WTC11 (cell line): ENCODE measurements around the gene FCHSD1. TPM values are rescaled to one million over a fixed set of nuclear protein-coding genes. Genes with fewer than 3 reads are reported as not detected.

Experiments used
- ATAC-seq: fragments of 200-7000 bp; cut with Tn5 transposase; 2 replicates; pipeline ENCODE4 v1.10.0; 2021; ENCODE audit warnings: mild to moderate bottlenecking, moderate library complexity
- CTCF ChIA-PET: fragments of 300-600 bp; sonication (Branson Sonifier 250); formaldehyde crosslinking; loops from one replicate; lab custom pipeline; 2021; ENCODE audit warnings: antibody characterized with exemption; lab: Charles Lee
- POLR2A ChIA-PET: fragments of 350-600 bp; sonication (Branson Sonifier 250); formaldehyde crosslinking; loops from one replicate; lab custom pipeline; 2021; ENCODE audit warnings: antibody characterized with exemption; lab: Charles Lee
- DNase-seq: peaks from one replicate; pipeline ENCODE4 v3.0.0; 2021; ENCODE audit warnings: low spot score
- H3K27ac Mint-ChIP-seq: 2 replicates; pipeline ENCODE4 v1.8.0; 2021; ENCODE audit warnings: mixed read lengths
- H3K27me3 Mint-ChIP-seq: 2 replicates; pipeline ENCODE4 v1.8.0; 2021; ENCODE audit warnings: low read depth, mild to moderate bottlenecking, moderate library complexity, mixed read lengths
- H3K36me3 Mint-ChIP-seq: 2 replicates; pipeline ENCODE4 v1.8.0; 2021; ENCODE audit warnings: mixed read lengths
- H3K4me1 Mint-ChIP-seq: 2 replicates; pipeline ENCODE4 v1.8.0; 2022; ENCODE audit warnings: mixed read lengths
- H3K4me3 Mint-ChIP-seq: 2 replicates; pipeline ENCODE4 v1.8.0; 2021; ENCODE audit warnings: mild to moderate bottlenecking, moderate library complexity, mixed read lengths
- H3K9me3 Mint-ChIP-seq: 2 replicates; pipeline ENCODE4 v1.8.0; 2021; ENCODE audit warnings: mixed read lengths
- ARID4B ChIP-seq: sonication (generic); formaldehyde crosslinking; IDR thresholded peaks from 2 replicates; pipeline ENCODE4 v1.8.0; 2023; ENCODE audit warnings: missing genetic modification reagents, mild to moderate bottlenecking, borderline replicate concordance
- ERG ChIP-seq: fragments of 250-450 bp; sonication (Bioruptor Pico); IDR thresholded peaks from 2 replicates; pipeline ENCODE4 v1.8.0; 2021; ENCODE audit warnings: mild to moderate bottlenecking
- NFE2L1 ChIP-seq: sonication (generic); formaldehyde crosslinking; IDR thresholded peaks from 2 replicates; pipeline ENCODE4 v1.8.1; 2023; ENCODE audit warnings: missing genetic modification reagents
- ZBTB21 ChIP-seq: sonication (generic); formaldehyde crosslinking; IDR thresholded peaks from 2 replicates; pipeline ENCODE4 v1.8.1; 2023; ENCODE audit warnings: mild to moderate bottlenecking, missing genetic modification reagents, borderline replicate concordance
- ZNF317 ChIP-seq: sonication (generic); formaldehyde crosslinking; IDR thresholded peaks from 2 replicates; pipeline ENCODE4 v1.8.1; 2023; ENCODE audit warnings: low read depth, mild to moderate bottlenecking, moderate library complexity, missing genetic modification reagents, borderline replicate concordance
- total RNA-seq: library from RNA; stranded (reverse); gene quantifications from 3 replicates; pipeline ENCODE4 v1.2.3, GENCODE V29; 2021
- TF ChIP-seq, protein P1 (sequence below): sonication (generic); formaldehyde crosslinking; IDR thresholded peaks from 2 replicates; pipeline ENCODE4 v1.8.1; 2022; ENCODE audit warnings: missing genetic modification reagents, borderline replicate concordance
- TF ChIP-seq, protein P2 (sequence below): sonication (generic); formaldehyde crosslinking; IDR thresholded peaks from 2 replicates; pipeline ENCODE4 v1.8.0; 2022; ENCODE audit warnings: mild to moderate bottlenecking, missing genetic modification reagents
- TF ChIP-seq, protein P3 (sequence below): sonication (generic); formaldehyde crosslinking; IDR thresholded peaks from 2 replicates; pipeline ENCODE4 v1.8.1; 2023; ENCODE audit warnings: mild to moderate bottlenecking, missing genetic modification reagents, moderate library complexity

Gene FCHSD1
- total RNA-seq, 1 experiment from 2014 or later: 50.3 TPM

DNA sequence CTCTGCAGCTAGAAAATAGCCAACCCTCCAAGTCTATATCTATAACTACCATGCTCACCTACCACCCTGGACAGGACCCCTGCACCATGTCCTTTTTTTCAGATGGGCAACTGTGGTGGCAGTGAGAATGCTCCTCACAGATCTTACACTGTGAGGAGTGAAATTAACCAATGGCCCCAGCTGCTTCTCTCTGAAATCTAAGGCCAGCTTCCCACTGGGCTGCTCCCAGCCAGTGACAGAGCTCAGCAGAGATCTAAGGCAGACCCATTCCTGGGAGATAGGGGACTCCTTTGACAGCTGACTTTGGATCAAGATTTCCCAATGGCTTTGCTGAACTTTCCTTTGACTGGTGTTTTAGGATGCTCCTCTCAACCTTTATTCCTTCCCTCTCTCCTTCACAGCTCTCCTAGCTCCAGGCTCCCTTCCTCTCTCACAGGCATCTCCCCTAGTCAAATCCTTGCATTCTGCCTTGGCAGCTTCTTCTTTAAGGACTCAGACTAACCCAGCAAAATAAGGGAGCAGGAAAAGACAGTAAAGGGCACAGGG lies 32.5 kb upstream of the FCHSD1 start (continued):
- TF ChIP-seq, protein P1, sequence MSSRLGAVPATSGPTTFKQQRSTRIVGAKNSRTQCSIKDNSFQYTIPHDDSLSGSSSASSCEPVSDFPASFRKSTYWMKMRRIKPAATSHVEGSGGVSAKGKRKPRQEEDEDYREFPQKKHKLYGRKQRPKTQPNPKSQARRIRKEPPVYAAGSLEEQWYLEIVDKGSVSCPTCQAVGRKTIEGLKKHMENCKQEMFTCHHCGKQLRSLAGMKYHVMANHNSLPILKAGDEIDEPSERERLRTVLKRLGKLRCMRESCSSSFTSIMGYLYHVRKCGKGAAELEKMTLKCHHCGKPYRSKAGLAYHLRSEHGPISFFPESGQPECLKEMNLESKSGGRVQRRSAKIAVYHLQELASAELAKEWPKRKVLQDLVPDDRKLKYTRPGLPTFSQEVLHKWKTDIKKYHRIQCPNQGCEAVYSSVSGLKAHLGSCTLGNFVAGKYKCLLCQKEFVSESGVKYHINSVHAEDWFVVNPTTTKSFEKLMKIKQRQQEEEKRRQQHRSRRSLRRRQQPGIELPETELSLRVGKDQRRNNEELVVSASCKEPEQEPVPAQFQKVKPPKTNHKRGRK: no peak
- no peak for TF ChIP-seq NFE2L1
- TF ChIP-seq, protein P2, sequence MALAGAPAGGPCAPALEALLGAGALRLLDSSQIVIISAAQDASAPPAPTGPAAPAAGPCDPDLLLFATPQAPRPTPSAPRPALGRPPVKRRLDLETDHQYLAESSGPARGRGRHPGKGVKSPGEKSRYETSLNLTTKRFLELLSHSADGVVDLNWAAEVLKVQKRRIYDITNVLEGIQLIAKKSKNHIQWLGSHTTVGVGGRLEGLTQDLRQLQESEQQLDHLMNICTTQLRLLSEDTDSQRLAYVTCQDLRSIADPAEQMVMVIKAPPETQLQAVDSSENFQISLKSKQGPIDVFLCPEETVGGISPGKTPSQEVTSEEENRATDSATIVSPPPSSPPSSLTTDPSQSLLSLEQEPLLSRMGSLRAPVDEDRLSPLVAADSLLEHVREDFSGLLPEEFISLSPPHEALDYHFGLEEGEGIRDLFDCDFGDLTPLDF (CRISPR knock-in tag): no peak

- CTCF ChIA-PET: interaction anchor here (0.6 to 4.1 kb wide), 22 partner anchors 10 to 747 kb away, joined by 3 to 36 read pairs (median 6); partner anchors contain the start of genes DIAPH1, FCHSD1, HDAC3 and PCDH1
- Mint-ChIP-seq H3K4me1 (peaks cover 50% of the 10 kb centered on the region), H3K4me3 (peak within 1 kb of the TSS; percentile 84)
- ATAC-seq: peak; percentile 50
- TF ChIP-seq ZBTB21 (no peak), ZNF317 (CRISPR knock-in tag) (peak; percentile 3; the same call in 1 of the 2 replicates), ERG (CRISPR knock-in tag) (no peak), ARID4B (CRISPR knock-in tag) (0 out of 2 replicates have a peak, but pooled peaks have one; percentile 57)
- TF ChIP-seq, protein P2 (CRISPR knock-in tag): 0 out of 2 replicates have a peak, but pooled peaks have one; percentile 24
- TF ChIP-seq, protein P3, sequence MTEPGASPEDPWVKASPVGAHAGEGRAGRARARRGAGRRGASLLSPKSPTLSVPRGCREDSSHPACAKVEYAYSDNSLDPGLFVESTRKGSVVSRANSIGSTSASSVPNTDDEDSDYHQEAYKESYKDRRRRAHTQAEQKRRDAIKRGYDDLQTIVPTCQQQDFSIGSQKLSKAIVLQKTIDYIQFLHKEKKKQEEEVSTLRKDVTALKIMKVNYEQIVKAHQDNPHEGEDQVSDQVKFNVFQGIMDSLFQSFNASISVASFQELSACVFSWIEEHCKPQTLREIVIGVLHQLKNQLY (CRISPR knock-in tag): no peak
- TF ChIP-seq, all 79 proteins: peak for 3
- peak; percentile 76 for DNase-seq
- POLR2A ChIA-PET: interaction anchor here (0.6 to 2.1 kb wide), 8 partner anchors 10 to 242 kb away, joined by 3 to 5 read pairs (median 4); partner anchors contain the start of genes DELE1, HDAC3 and RELL2
- peak within 1 kb of the TSS; percentile 96 for H3K27ac Mint-ChIP-seq
- H3K36me3 Mint-ChIP-seq: peaks cover 21% of the 10 kb centered on the region
- peaks cover 4% of the 10 kb centered on the region; the same call in 1 of the 2 replicates for H3K9me3 Mint-ChIP-seq
- no peaks in the 10 kb centered on the region for H3K27me3 Mint-ChIP-seq
Measured at GRCh38 chr5:141681695-141682641, 30.8 kb upstream of the FCHSD1 start, which contains the start of gene ARAP3. ARAP3 (minus strand) TSS chr5:141682230; CDS start chr5:141680486, 1,744 bp downstream.
